ENCODE data around the gene ADAP1. TPM values are rescaled to one million over a fixed set of nuclear protein-coding genes. Genes with fewer than 3 reads are reported as not detected.

ADAP1 gene
- total RNA-seq, 2 donors from 2014 or later: 3.8 to 6.5 TPM

DNA sequence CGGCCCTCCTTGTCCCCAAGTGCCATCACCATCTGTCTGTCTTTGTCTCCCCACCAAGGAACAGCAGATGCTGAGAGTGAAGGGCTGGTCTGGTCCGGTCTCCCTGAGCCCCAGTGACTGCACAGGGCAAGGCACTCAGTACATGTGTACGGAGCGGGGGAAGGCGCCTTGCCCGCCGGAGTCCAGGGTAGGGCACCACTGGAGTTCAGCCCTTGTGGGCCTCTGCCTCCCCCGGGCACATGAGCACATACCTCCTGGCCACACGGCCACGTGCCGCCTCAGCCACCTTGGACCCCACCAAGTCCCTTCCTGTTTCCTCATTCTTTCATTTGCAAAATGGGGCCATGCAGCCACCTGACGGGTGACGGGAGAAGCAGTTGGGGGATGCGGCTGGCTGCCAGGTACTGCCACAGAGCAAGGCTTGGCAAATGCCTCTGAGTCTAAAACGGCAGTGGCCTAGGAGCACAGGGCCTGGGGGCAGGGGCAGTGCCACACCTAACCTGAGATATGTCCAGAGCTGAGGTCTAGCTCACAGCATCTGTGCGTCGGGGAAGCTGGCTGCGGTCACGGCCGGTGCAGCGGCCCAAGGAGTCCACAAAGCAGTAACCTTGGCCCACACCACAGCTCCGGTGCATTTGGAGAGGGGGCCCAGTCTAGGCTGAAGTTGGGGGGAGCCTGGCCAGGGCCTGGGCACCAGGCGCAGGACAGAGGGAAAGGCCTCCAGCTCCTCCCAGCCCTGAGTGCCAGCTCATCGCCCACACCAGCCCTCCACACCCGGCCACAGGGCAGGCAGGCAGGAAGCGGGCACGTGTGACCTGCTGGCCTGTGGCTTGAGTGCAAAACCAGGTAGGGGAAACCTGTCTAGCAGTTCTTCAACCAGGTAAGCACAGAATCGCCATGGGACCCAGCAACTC, 5.2 kb downstream of the ADAP1 start:
- Mint-ChIP-seq H3K9me3 (no peaks in the 10 kb centered on the region), H3K27me3 (ENCODE audit: insufficient read depth) (peaks cover 11% of the 10 kb centered on the region), H3K27ac (no peak overlapping the region), H3K4me3 (no peak overlapping the region), H3K4me1 (no peaks in the 10 kb centered on the region), H3K36me3 (ENCODE audit: low read depth) (no peaks in the 10 kb centered on the region)
- peak; percentile 44 for DNase-seq
- Histone ChIP-seq H3K27me3 (ENCODE audit: control insufficient read depth, insufficient read depth, low read length, poor library complexity, severe bottlenecking) (peaks cover 18% of the 10 kb centered on the region), H3K4me3 (ENCODE audit: low read length) (no peak overlapping the region), H3K9me3 (ENCODE audit: control insufficient read depth, low read length) (no peaks in the 10 kb centered on the region), H3K36me3 (ENCODE audit: control insufficient read depth, insufficient read depth, low read length) (no peaks in the 10 kb centered on the region), H3K9ac (ENCODE audit: extremely low read depth, low read length, poor library complexity, severe bottlenecking) (no peak overlapping the region), H3K4me1 (ENCODE audit: control insufficient read depth, insufficient read depth, low read length) (no peaks in the 10 kb centered on the region), H3K27ac (ENCODE audit: low read depth, low read length) (no peak overlapping the region)
- 89 to 91% methylated on average over 22 to 28 of the region's 28 CpGs for WGBS, 2 experiments (ENCODE audit: insufficient coverage in 1 of 2, insufficient read length in 1 of 2)
- TF ChIP-seq, protein P1, sequence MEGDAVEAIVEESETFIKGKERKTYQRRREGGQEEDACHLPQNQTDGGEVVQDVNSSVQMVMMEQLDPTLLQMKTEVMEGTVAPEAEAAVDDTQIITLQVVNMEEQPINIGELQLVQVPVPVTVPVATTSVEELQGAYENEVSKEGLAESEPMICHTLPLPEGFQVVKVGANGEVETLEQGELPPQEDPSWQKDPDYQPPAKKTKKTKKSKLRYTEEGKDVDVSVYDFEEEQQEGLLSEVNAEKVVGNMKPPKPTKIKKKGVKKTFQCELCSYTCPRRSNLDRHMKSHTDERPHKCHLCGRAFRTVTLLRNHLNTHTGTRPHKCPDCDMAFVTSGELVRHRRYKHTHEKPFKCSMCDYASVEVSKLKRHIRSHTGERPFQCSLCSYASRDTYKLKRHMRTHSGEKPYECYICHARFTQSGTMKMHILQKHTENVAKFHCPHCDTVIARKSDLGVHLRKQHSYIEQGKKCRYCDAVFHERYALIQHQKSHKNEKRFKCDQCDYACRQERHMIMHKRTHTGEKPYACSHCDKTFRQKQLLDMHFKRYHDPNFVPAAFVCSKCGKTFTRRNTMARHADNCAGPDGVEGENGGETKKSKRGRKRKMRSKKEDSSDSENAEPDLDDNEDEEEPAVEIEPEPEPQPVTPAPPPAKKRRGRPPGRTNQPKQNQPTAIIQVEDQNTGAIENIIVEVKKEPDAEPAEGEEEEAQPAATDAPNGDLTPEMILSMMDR (conservative IDR thresholded peaks at IDR 0.05): no peak

DNA sequence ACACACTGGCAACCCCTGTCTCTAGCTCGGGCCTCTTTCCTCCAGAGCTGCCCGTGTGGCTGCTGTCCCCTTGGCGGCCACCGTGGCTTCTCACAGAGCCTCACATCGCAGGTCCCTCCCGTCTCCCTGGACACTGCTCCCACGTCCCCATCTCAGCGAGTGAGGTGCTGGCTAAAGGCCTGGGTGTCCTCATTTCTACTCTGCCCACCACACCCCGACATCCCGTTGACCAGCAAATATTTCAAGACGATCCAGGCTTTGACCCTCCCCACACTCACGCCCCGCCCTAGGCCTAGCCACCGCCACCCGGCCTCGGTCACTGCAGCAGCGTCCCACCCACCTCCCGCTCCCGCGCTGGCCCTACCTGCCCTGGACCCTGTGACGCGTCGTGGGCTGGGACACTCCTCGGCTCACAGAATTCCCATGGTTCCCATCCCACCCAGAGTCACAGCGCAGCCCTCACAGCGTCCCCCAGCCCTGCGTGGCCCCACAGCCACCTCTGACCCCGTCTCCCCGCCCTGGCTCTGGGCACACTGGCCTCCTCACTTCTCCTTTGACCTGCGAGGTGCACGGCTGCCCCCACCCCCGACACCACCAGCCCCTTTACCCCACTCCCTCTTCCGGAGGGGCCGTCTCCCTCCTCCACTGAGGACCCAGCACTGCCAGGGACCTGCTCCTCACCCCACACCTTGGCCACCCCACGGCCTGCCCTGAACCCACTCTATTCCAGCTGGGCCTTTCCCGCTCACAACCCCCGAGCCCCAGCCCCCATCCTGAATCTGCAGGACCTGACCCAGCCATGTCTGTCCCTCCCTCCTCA, 6.9 kb downstream of the ADAP1 start:
- H3K4me1 Mint-ChIP-seq: no peaks in the 10 kb centered on the region
- H3K27me3 Mint-ChIP-seq (ENCODE audit: insufficient read depth): peaks cover 12% of the 10 kb centered on the region
- no peak overlapping the region for H3K4me3 Mint-ChIP-seq
- Histone ChIP-seq H3K4me3 (ENCODE audit: low read length) (no peak overlapping the region), H3K4me1 (ENCODE audit: control insufficient read depth, insufficient read depth, low read length) (no peaks in the 10 kb centered on the region), H3K9ac (ENCODE audit: extremely low read depth, low read length, poor library complexity, severe bottlenecking) (no peak overlapping the region), H3K27me3 (ENCODE audit: control insufficient read depth, insufficient read depth, low read length, poor library complexity, severe bottlenecking) (peaks cover 6% of the 10 kb centered on the region), H3K9me3 (ENCODE audit: control insufficient read depth, low read length) (no peaks in the 10 kb centered on the region), H3K36me3 (ENCODE audit: control insufficient read depth, insufficient read depth, low read length) (no peaks in the 10 kb centered on the region), H3K27ac (ENCODE audit: low read depth, low read length) (no peak overlapping the region)
- DNase-seq: no peak
- 92 to 93% methylated on average over 21 to 37 of the region's 37 CpGs for WGBS, 2 experiments (ENCODE audit: insufficient coverage in 1 of 2, insufficient read length in 1 of 2)
- TF ChIP-seq, protein P1 (conservative IDR thresholded peaks at IDR 0.05): no peak
- H3K36me3 Mint-ChIP-seq (ENCODE audit: low read depth): no peaks in the 10 kb centered on the region
- no peaks in the 10 kb centered on the region for H3K9me3 Mint-ChIP-seq
- H3K27ac Mint-ChIP-seq: no peak overlapping the region

DNA sequence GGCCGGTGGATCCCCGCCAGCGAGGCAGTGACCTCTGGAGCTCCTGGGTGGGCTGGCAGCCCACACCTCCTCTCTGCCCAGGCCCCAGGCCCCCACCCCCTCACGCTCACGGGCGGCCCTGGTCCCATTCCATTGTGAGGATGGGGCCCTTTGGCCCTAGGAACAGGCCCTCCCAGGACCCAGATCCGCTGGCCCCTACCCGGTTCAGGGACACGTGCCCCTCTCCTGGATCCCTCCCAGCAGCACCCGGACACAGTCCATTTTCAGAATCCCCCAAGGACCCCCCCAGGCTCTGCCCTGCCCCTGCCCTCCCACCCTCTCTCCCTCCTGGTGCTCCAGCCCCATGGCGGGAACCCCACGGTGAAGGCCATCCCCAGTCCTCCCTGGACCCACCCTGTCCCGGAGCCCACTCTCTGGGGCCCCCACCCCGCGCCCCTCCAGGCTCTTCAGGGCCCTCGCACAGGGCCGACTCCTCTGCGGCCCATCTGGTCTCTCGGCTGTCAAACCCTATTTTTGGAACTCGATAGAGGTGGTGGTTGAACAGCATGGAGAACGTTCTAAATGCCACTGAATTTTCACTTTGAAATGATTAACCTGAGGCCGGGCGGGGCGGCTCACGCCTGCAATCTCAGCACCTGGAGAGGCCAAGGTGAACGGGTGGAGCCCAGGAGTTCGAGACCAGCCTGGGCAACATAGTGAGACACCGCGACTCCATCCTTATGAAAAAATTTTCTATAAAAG, 8.1 kb downstream of the ADAP1 start:
- TF ChIP-seq, protein P1 (conservative IDR thresholded peaks at IDR 0.05): no peak
- Mint-ChIP-seq H3K4me1 (no peaks in the 10 kb centered on the region), H3K27me3 (ENCODE audit: insufficient read depth) (peaks cover 14% of the 10 kb centered on the region), H3K36me3 (ENCODE audit: low read depth) (no peaks in the 10 kb centered on the region), H3K27ac (no peak overlapping the region), H3K9me3 (no peaks in the 10 kb centered on the region), H3K4me3 (no peak overlapping the region)
- H3K27me3 ChIP-seq (ENCODE audit: control insufficient read depth, insufficient read depth, low read length, poor library complexity, severe bottlenecking): peaks cover 9% of the 10 kb centered on the region
- 89 to 90% methylated on average over 24 to 29 of the region's 29 CpGs for WGBS, 2 experiments (ENCODE audit: insufficient coverage in 1 of 2, insufficient read length in 1 of 2)
- no peaks in the 10 kb centered on the region for H3K4me1 ChIP-seq (ENCODE audit: control insufficient read depth, insufficient read depth, low read length)
- no peak overlapping the region for H3K4me3 ChIP-seq (ENCODE audit: low read length)
- DNase-seq: no peak
- H3K36me3 ChIP-seq (ENCODE audit: control insufficient read depth, insufficient read depth, low read length): no peaks in the 10 kb centered on the region
- H3K9me3 ChIP-seq (ENCODE audit: control insufficient read depth, low read length): no peaks in the 10 kb centered on the region
- H3K9ac ChIP-seq (ENCODE audit: extremely low read depth, low read length, poor library complexity, severe bottlenecking): no peak overlapping the region
- no peak overlapping the region for H3K27ac ChIP-seq (ENCODE audit: low read depth, low read length)
